ENCODE results near the gene TMEM92.
"Not testable (repeated sequence)": the region's sequence is repeated elsewhere in the genome, so short reads cannot be mapped to it uniquely, and the experiment has no call there.

DNA sequence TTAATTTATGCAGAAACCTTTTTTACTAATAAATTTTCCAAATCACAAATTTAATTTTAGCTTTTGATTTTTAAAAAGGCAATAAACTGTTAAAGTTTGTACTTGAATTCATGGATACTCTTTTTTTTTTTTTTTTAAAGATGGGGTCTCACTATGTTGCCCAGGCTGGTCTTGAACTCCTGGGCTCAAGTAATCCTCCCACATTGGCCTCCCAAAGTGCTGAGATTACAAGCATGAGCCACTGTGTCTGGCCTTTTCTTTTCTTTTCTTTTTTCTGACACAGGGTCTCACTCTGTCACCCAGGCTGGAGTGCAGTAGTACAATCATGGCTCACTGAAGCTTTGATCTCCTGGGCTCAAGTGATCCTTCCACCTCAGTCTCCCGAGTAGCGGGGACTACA is 42.4 kb downstream of the TMEM92 start:
- TF ChIP-seq, protein P1, sequence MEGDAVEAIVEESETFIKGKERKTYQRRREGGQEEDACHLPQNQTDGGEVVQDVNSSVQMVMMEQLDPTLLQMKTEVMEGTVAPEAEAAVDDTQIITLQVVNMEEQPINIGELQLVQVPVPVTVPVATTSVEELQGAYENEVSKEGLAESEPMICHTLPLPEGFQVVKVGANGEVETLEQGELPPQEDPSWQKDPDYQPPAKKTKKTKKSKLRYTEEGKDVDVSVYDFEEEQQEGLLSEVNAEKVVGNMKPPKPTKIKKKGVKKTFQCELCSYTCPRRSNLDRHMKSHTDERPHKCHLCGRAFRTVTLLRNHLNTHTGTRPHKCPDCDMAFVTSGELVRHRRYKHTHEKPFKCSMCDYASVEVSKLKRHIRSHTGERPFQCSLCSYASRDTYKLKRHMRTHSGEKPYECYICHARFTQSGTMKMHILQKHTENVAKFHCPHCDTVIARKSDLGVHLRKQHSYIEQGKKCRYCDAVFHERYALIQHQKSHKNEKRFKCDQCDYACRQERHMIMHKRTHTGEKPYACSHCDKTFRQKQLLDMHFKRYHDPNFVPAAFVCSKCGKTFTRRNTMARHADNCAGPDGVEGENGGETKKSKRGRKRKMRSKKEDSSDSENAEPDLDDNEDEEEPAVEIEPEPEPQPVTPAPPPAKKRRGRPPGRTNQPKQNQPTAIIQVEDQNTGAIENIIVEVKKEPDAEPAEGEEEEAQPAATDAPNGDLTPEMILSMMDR (IDR thresholded peaks at IDR 0.05 in 2 of 3, conservative IDR thresholded peaks at IDR 0.05 in 1 of 3; ENCODE audit: borderline replicate concordance in 1 of 3, insufficient read depth in 1 of 3, low read depth in 2 of 3, low read length in 2 of 3), result not testable (repeated sequence)
- not testable (repeated sequence) for TF ChIP-seq EZH2phosphoT487 (IDR thresholded peaks at IDR 0.05; ENCODE audit: borderline replicate concordance); SIN3A (IDR thresholded peaks at IDR 0.05; ENCODE audit: low read depth); POLR2A (IDR thresholded peaks at IDR 0.05; ENCODE audit: borderline replicate concordance, extremely low read depth, insufficient read depth, insufficient read length); POLR2AphosphoS5 (IDR thresholded peaks at IDR 0.05; ENCODE audit: low read depth, low read length); CBX3 (IDR thresholded peaks at IDR 0.05; ENCODE audit: low read depth); TCF7L2 (IDR thresholded peaks at IDR 0.05; ENCODE audit: borderline replicate concordance, extremely low read depth, insufficient read depth, insufficient read length); JUND (IDR thresholded peaks at IDR 0.05); ZNF274 (IDR thresholded peaks at IDR 0.05; ENCODE audit: low read depth, low read length)
- TF ChIP-seq, protein P2, sequence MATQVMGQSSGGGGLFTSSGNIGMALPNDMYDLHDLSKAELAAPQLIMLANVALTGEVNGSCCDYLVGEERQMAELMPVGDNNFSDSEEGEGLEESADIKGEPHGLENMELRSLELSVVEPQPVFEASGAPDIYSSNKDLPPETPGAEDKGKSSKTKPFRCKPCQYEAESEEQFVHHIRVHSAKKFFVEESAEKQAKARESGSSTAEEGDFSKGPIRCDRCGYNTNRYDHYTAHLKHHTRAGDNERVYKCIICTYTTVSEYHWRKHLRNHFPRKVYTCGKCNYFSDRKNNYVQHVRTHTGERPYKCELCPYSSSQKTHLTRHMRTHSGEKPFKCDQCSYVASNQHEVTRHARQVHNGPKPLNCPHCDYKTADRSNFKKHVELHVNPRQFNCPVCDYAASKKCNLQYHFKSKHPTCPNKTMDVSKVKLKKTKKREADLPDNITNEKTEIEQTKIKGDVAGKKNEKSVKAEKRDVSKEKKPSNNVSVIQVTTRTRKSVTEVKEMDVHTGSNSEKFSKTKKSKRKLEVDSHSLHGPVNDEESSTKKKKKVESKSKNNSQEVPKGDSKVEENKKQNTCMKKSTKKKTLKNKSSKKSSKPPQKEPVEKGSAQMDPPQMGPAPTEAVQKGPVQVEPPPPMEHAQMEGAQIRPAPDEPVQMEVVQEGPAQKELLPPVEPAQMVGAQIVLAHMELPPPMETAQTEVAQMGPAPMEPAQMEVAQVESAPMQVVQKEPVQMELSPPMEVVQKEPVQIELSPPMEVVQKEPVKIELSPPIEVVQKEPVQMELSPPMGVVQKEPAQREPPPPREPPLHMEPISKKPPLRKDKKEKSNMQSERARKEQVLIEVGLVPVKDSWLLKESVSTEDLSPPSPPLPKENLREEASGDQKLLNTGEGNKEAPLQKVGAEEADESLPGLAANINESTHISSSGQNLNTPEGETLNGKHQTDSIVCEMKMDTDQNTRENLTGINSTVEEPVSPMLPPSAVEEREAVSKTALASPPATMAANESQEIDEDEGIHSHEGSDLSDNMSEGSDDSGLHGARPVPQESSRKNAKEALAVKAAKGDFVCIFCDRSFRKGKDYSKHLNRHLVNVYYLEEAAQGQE (IDR thresholded peaks at IDR 0.05; ENCODE audit: low read depth), result not testable (repeated sequence)
